Trophoblast cell (in vitro differentiated cells and primary cell): ENCODE data around the gene THSD1.
"Not testable (repeated sequence)": the region's sequence is repeated elsewhere in the genome, so short reads cannot be mapped to it uniquely, and the experiment has no call there.

Experiments used
- DNase-seq, 2 donors: peaks; one replicate each; pipeline ENCODE4 v3.0.0-alpha.2; 2016
- H2AFZ ChIP-seq: 2 replicates; pipeline ENCODE4 v1.6.1; 2013; ENCODE audit warnings: low read length, moderate library complexity, mild to moderate bottlenecking; ENCODE audit not compliant: insufficient read depth, poor library complexity
- H2AK5ac ChIP-seq: 2 replicates; pipeline ENCODE4 v1.6.1; 2013; ENCODE audit warnings: mild to moderate bottlenecking, low read length
- H2BK120ac ChIP-seq: 2 replicates; pipeline ENCODE4 v1.6.1; 2013; ENCODE audit warnings: low read length, mild to moderate bottlenecking, moderate library complexity; ENCODE audit not compliant: insufficient read depth, poor library complexity
- H2BK12ac ChIP-seq: 2 replicates; pipeline ENCODE4 v1.6.1; 2013; ENCODE audit warnings: mild to moderate bottlenecking, low read length, moderate library complexity
- H2BK5ac ChIP-seq: 2 replicates; pipeline ENCODE4 v1.6.1; 2013; ENCODE audit warnings: low read length, low read depth, moderate library complexity, mild to moderate bottlenecking; ENCODE audit not compliant: poor library complexity
- H3K14ac ChIP-seq: 2 replicates; pipeline ENCODE4 v1.6.1; 2013; ENCODE audit warnings: mild to moderate bottlenecking, low read length
- H3K18ac ChIP-seq: 2 replicates; pipeline ENCODE4 v1.6.1; 2013; ENCODE audit warnings: mild to moderate bottlenecking, low read length
- H3K23ac ChIP-seq: 2 replicates; pipeline ENCODE4 v1.6.1; 2013; ENCODE audit warnings: low read length
- H3K27ac ChIP-seq: 2 replicates; pipeline ENCODE4 v1.5.1; 2013; ENCODE audit warnings: low read depth, mild to moderate bottlenecking, inconsistent platforms, low read length, moderate library complexity
- H3K27me3 ChIP-seq: 2 replicates; pipeline ENCODE4 v1.6.1; 2013; ENCODE audit warnings: inconsistent platforms, mild to moderate bottlenecking, low read length, moderate library complexity; ENCODE audit not compliant: insufficient read depth
- H3K36me3 ChIP-seq, 2 experiments: 1 replicate in 1 of 2; 2 replicates in 1 of 2; pipeline ENCODE4 v1.6.1; 2013; ENCODE audit warnings: low read length in 2 of 2, mild to moderate bottlenecking in 2 of 2, moderate library complexity in 1 of 2; ENCODE audit not compliant: insufficient read depth in 2 of 2, control insufficient read depth in 1 of 2
- H3K4ac ChIP-seq: 2 replicates; pipeline ENCODE4 v1.6.1; 2013; ENCODE audit warnings: low read depth, mild to moderate bottlenecking, low read length, moderate library complexity
- H3K4me1 ChIP-seq, 2 experiments: 1 replicate in 1 of 2; 2 replicates in 1 of 2; pipeline ENCODE4 v1.6.1; 2013; ENCODE audit warnings: low read length in 2 of 2, mild to moderate bottlenecking in 2 of 2, moderate library complexity in 1 of 2; ENCODE audit not compliant: insufficient read depth in 2 of 2, control insufficient read depth in 1 of 2
- H3K4me2 ChIP-seq: 2 replicates; pipeline ENCODE4 v1.6.1; 2013; ENCODE audit warnings: inconsistent platforms, mild to moderate bottlenecking, low read length, moderate library complexity
- H3K4me3 ChIP-seq: 2 replicates; pipeline ENCODE4 v1.5.1; 2013; ENCODE audit warnings: mild to moderate bottlenecking, low read depth, low read length, inconsistent platforms
- H3K79me1 ChIP-seq: one replicate; pipeline ENCODE4 v1.6.1; 2013; ENCODE audit warnings: low read length
- H3K79me2 ChIP-seq: 2 replicates; pipeline ENCODE4 v1.6.1; 2013; ENCODE audit warnings: low read length, mild to moderate bottlenecking; ENCODE audit not compliant: control insufficient read depth, insufficient read depth, poor library complexity
- H3K9ac ChIP-seq: 2 replicates; pipeline ENCODE4 v1.6.1; 2013; ENCODE audit warnings: mild to moderate bottlenecking, low read length
- H3K9me3 ChIP-seq: 2 replicates; pipeline ENCODE4 v1.6.1; 2013; ENCODE audit warnings: low read depth, mild to moderate bottlenecking, control low read depth, inconsistent platforms, low read length; ENCODE audit not compliant: insufficient read depth
- H4K12ac ChIP-seq: 2 replicates; pipeline ENCODE4 v1.6.1; 2013; ENCODE audit warnings: low read depth, mild to moderate bottlenecking, low read length, moderate library complexity
- H4K8ac ChIP-seq: 2 replicates; pipeline ENCODE4 v1.6.1; 2013; ENCODE audit warnings: low read depth, mild to moderate bottlenecking, low read length, moderate library complexity
- H4K91ac ChIP-seq: one replicate; pipeline ENCODE4 v1.6.1; 2013; ENCODE audit warnings: low read depth, mild to moderate bottlenecking, low read length, moderate library complexity
- WGBS: extraction: QIAGEN DNeasy Blood & Tissue Kit; methylation state at CpG from one replicate; pipeline ENCODE4 v1.1.7; 2013; ENCODE audit warnings: missing lambda C conversion rate; ENCODE audit not compliant: insufficient read length, insufficient coverage; ENCODE audit errors: extremely low coverage; 5-methylcytosine and 5-hydroxymethylcytosine counted together

THSD1 gene

DNA sequence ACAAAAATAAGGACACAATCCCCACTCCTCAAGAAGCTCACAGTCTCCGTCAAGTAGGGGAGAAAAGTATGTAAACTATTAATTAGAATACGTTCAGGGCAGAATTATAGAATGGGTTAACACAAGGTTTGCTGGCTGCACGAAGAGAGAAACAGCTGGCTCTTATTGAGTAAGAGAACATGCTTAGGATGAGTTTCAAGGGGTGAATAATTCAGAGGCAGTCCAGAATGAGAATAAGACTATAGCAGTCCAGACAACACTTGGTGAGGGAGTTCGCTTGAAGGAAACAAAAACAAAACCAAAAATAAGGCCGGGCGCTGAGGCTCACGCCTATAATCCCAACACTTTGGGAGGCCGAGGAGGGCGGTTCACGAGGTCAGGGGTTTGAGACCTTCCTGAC lies 61.9 kb downstream of the THSD1 start:
- no peak overlapping the region for H3K18ac ChIP-seq
- H2BK120ac ChIP-seq, result no peak overlapping the region
- WGBS, result no CpG with 5 or more reads among the region's 10 CpGs
- no peak overlapping the region for H2AFZ ChIP-seq
- H3K4me3 ChIP-seq, result no peak overlapping the region
- no peak for DNase-seq
- no peak overlapping the region for H3K4me2 ChIP-seq
- no peak overlapping the region for H2AK5ac ChIP-seq
- no peak overlapping the region for H3K23ac ChIP-seq
- no peak overlapping the region for H3K14ac ChIP-seq
- H3K27me3 ChIP-seq, result no peaks in the 10 kb centered on the region
- no peak overlapping the region for H3K4ac ChIP-seq
- H3K27ac ChIP-seq, result no peak overlapping the region
- no peak overlapping the region for H2BK12ac ChIP-seq
- H4K91ac ChIP-seq, result no peak overlapping the region
- no peaks in the 10 kb centered on the region for H3K79me2 ChIP-seq
- H4K8ac ChIP-seq, result no peak overlapping the region
- H2BK5ac ChIP-seq, result no peak overlapping the region
- H3K9me3 ChIP-seq, result no peaks in the 10 kb centered on the region
- no peaks in the 10 kb centered on the region for H3K79me1 ChIP-seq
- H3K36me3 ChIP-seq, result no peaks in the 10 kb centered on the region
- no peak overlapping the region for H4K12ac ChIP-seq
- no peaks in the 10 kb centered on the region for H3K4me1 ChIP-seq
- no peak overlapping the region for H3K9ac ChIP-seq

DNA sequence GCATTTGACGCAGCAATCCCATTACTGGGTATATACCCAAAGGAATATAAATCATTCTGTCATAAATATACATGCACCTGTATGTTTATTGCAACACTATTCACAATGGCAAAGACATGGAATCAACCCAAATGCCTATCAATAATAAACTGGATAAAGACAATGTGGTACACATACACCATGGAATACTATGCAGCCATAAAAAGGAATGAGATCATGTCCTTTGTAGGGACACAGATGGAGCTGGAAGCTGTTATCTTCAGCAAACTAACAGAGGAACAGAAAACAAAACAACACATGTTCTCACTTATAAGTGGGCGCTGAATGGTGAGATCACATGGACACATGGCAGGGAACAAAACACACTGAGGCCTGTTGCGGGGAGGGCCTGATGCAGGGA lies 63.8 kb downstream of the THSD1 start:
- no CpG with 5 or more reads among the region's 3 CpGs for WGBS
- not testable (repeated sequence) for H3K4me1 ChIP-seq, H2BK12ac ChIP-seq, H3K23ac ChIP-seq, H3K18ac ChIP-seq, H3K79me1 ChIP-seq, H3K9ac ChIP-seq, H4K8ac ChIP-seq, H3K9me3 ChIP-seq, H2BK5ac ChIP-seq, H4K12ac ChIP-seq, H3K4me2 ChIP-seq, H3K4me3 ChIP-seq, H3K79me2 ChIP-seq, H2BK120ac ChIP-seq, H2AK5ac ChIP-seq, H2AFZ ChIP-seq, H3K27ac ChIP-seq, H3K4ac ChIP-seq, H3K36me3 ChIP-seq, H3K27me3 ChIP-seq, DNase-seq, H4K91ac ChIP-seq, H3K14ac ChIP-seq

DNA sequence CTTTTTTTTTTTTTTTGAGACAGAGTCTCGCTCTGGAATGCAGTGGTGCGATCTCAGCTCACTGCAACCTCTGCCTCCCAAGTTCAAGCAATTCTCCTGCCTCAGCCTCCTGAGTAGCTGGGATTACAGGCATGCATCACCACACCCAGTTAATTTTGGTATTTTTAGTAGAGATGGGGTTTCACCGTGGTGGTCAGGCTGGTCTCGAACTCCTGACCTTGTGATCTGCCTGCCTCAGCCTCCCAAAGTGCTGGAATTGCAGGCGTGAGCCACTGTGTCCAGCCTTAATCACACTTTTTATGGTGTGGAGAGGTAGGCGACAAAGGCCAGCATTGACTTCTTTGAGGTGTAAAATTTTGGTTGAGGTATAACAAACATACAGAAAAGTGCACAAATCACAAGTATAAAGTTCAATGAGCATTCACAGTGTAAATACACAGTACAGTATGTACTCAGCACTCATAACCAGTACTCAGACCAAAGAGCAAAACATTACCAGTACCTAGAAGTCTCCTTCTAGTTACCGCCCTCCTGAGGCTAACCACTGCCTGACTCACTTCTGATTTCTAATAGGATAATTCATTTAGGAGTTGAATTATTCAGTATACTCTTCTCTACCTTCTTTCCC lies 68.0 kb downstream of the THSD1 start:
- not testable (repeated sequence) for H3K23ac ChIP-seq, H4K8ac ChIP-seq, H3K27me3 ChIP-seq, H2AFZ ChIP-seq, H3K79me2 ChIP-seq, H3K4me1 ChIP-seq, H3K4ac ChIP-seq, H3K27ac ChIP-seq, H3K36me3 ChIP-seq, H4K91ac ChIP-seq, H3K4me3 ChIP-seq, H3K9ac ChIP-seq, H2BK120ac ChIP-seq, H4K12ac ChIP-seq, H2BK12ac ChIP-seq, H3K18ac ChIP-seq, H2AK5ac ChIP-seq, H3K9me3 ChIP-seq, H3K79me1 ChIP-seq, H3K4me2 ChIP-seq, H3K14ac ChIP-seq, H2BK5ac ChIP-seq, DNase-seq
- WGBS, result no CpG with 5 or more reads among the region's 7 CpGs

DNA sequence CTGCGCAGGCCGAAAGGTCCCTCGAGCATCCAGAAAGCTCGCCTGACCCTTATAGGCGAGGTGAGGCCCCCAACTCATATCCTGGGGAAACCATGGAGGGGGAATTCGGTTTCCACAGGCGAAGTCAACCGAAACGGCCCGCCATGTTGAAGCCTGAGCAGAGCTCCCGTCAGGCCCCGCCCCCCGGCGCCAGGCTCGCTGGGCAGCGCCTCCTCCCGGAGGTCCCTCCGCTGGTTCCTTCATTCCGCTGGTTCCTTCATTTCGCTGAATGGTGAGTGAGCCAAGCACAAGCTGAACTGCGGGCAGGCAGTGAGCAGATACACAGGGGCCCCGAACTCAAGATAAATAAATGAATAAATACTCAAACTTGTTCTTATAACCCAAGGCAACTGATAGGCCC lies 71.9 kb downstream of the THSD1 start:
- H3K4me1 ChIP-seq, H3K9ac ChIP-seq, H3K23ac ChIP-seq, H3K14ac ChIP-seq, H3K79me2 ChIP-seq, H3K4ac ChIP-seq, H3K27me3 ChIP-seq, H4K8ac ChIP-seq, H3K9me3 ChIP-seq, H3K79me1 ChIP-seq, H3K36me3 ChIP-seq, H2AFZ ChIP-seq, H3K4me2 ChIP-seq, H3K18ac ChIP-seq, DNase-seq, H2BK5ac ChIP-seq, H3K4me3 ChIP-seq, H4K12ac ChIP-seq, H2BK12ac ChIP-seq, H2AK5ac ChIP-seq, H3K27ac ChIP-seq, H2BK120ac ChIP-seq, H4K91ac ChIP-seq: not testable (repeated sequence)
- WGBS, result no CpG with 5 or more reads among the region's 22 CpGs
